ENCODE measurements around the gene PIK3C2G.
"Not testable (repeated sequence)": the region's sequence is repeated elsewhere in the genome, so short reads cannot be mapped to it uniquely, and the experiment has no call there.

The PIK3C2G gene

GRCh38 chr12:18468246-18469075 is 207.1 kb downstream of the PIK3C2G start:
- DNase-seq (ENCODE audit: low spot score): no peak

- DNase-seq (ENCODE audit: low spot score): no peak
Measured at GRCh38 chr12:18470251-18470650, 208.9 kb downstream of the PIK3C2G start.

GRCh38 chr12:18472304-18472703 is 211.0 kb downstream of the PIK3C2G start:
- DNase-seq (ENCODE audit: low spot score): no peak

- no peak for DNase-seq (ENCODE audit: low spot score)
Measured at GRCh38 chr12:18472806-18473205, 211.5 kb downstream of the PIK3C2G start.

GRCh38 chr12:18476861-18477260 is 215.5 kb downstream of the PIK3C2G start:
- DNase-seq (ENCODE audit: low spot score): no peak

- DNase-seq (ENCODE audit: low spot score): no peak
Measured at GRCh38 chr12:18479256-18479655, 217.9 kb downstream of the PIK3C2G start.

GRCh38 chr12:18482601-18483120 is 221.3 kb downstream of the PIK3C2G start:
- DNase-seq (ENCODE audit: low spot score): no peak

- no peak for DNase-seq (ENCODE audit: low spot score)
Measured at GRCh38 chr12:18483698-18484325, 222.5 kb downstream of the PIK3C2G start.

GRCh38 chr12:18486036-18486435 is 224.7 kb downstream of the PIK3C2G start:
- DNase-seq (ENCODE audit: low spot score): no peak

GRCh38 chr12:18487509-18487908 is 226.2 kb downstream of the PIK3C2G start:
- no peak for DNase-seq (ENCODE audit: low spot score)

GRCh38 chr12:18492372-18493025 is 231.2 kb downstream of the PIK3C2G start:
- DNase-seq (ENCODE audit: low spot score): no peak

GRCh38 chr12:18496156-18496555 is 234.8 kb downstream of the PIK3C2G start:
- no peak for DNase-seq (ENCODE audit: low spot score)

GRCh38 chr12:18500160-18500574 is 238.8 kb downstream of the PIK3C2G start:
- not testable (repeated sequence) for DNase-seq (ENCODE audit: low spot score)

- DNase-seq (ENCODE audit: low spot score): not testable (repeated sequence)
Measured at GRCh38 chr12:18500736-18501135, 239.4 kb downstream of the PIK3C2G start.

- no peak for DNase-seq (ENCODE audit: low spot score)
Measured at GRCh38 chr12:18502422-18502968, 241.2 kb downstream of the PIK3C2G start.

GRCh38 chr12:18521461-18521860 is 260.1 kb downstream of the PIK3C2G start:
- no peak for DNase-seq (ENCODE audit: low spot score)

GRCh38 chr12:18522806-18523205 is 261.5 kb downstream of the PIK3C2G start:
- DNase-seq (ENCODE audit: low spot score): no peak

GRCh38 chr12:18542497-18542896 is 281.2 kb downstream of the PIK3C2G start:
- DNase-seq (ENCODE audit: low spot score): not testable (repeated sequence)

GRCh38 chr12:18546399-18546798 is 285.1 kb downstream of the PIK3C2G start:
- DNase-seq (ENCODE audit: low spot score): no peak

GRCh38 chr12:18549598-18549997 is 288.3 kb downstream of the PIK3C2G start:
- peak; percentile 40 for DNase-seq (ENCODE audit: low spot score)

GRCh38 chr12:18551106-18551505 is 289.8 kb downstream of the PIK3C2G start:
- no peak for DNase-seq (ENCODE audit: low spot score)

GRCh38 chr12:18551701-18552100 is 290.4 kb downstream of the PIK3C2G start:
- no peak for DNase-seq (ENCODE audit: low spot score)
